RPMI7951 (cell line): ENCODE results near the gene MYH10. TPM values are rescaled to one million over a fixed set of nuclear protein-coding genes. Genes with fewer than 3 reads are reported as not detected.
"Not testable (repeated sequence)": the region's sequence is repeated elsewhere in the genome, so short reads cannot be mapped to it uniquely, and the experiment has no call there.

Experiments used
- DNase-seq: peaks from one replicate; pipeline ENCODE4 v3.0.0-alpha.2; 2012; ENCODE audit warnings: low read depth
- total RNA-seq: library from RNA; depleted of rRNA; stranded (reverse); fragments of >200 nt; shearing (Covaris generic); gene quantifications from 2 replicates; pipeline ENCODE4 v1.2.3, GENCODE V29; 2014

Gene MYH10
- total RNA-seq, 1 experiment from 2014 or later, result 21.9 TPM

DNA sequence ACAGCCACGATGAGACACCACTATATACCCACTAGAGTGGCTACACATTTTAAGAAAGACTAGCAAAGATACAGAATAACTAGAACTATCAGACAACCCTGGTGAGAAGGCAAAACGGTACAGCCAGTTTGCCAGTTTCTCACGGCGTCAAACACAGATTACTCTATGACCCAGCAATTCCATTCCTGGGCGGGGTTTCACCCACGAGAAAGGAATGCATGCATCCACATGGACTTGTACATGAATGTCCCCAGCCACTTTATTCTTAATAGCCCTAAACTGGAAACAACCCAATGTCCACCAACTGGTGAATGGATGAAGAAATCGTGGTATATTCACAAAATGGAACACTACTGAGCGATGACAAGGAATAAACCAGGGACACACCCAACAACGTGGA is 74.5 kb downstream of the MYH10 start:
- peak; percentile 8 for DNase-seq

DNA sequence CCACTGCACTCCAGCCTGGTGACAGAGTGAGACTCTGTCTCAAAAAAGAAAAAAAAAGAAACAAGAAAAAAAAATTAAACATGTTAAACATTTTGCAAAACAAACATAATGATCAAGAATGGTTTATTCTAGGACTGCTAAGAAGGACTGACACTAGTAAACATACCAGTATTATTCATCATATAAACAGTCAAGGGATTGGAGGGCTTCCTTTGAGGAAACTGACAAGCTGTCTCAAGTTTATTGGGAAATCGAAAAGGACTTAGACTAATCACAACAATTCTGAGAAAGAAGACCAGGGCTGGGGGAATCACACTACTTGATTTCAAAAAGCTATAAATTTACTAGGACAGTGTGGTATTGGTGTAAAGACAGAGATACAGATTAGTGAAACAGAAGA is 75.5 kb downstream of the MYH10 start:
- DNase-seq, result no peak

DNA sequence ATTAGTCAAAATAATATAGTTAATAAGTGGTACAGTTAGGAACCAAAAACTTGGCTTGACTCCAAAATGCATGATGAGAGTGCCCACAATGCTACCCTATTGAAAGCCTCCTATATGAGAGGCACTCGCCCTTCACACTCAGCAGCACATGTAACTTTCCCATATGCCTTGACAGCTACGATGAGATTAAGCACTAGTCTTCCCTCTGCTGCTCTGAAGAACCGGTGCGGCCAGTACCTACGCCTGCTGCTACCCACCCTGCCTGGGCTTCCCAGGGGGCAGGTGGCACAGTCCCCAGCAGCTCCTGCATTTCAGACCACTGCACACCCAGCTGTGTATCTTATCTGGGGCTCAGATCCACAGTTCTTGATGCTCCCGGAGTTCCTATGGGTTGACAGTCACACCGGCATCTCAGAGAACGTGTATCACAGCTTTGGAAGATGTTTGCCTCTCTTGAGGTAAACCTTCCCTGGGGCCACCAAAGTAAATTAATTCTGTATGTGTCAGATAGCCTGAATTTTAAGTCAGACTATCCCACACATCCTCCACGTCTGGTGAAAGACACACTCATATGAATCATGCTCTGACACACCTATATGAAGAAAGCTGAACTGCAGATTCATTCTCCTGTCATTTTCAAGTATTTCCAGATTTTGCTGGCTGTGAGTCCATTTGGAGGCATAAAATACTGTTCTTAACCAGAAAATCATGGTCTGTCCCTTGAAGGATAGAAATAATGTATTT is 77.8 kb downstream of the MYH10 start:
- DNase-seq, result peak; percentile 7

DNA sequence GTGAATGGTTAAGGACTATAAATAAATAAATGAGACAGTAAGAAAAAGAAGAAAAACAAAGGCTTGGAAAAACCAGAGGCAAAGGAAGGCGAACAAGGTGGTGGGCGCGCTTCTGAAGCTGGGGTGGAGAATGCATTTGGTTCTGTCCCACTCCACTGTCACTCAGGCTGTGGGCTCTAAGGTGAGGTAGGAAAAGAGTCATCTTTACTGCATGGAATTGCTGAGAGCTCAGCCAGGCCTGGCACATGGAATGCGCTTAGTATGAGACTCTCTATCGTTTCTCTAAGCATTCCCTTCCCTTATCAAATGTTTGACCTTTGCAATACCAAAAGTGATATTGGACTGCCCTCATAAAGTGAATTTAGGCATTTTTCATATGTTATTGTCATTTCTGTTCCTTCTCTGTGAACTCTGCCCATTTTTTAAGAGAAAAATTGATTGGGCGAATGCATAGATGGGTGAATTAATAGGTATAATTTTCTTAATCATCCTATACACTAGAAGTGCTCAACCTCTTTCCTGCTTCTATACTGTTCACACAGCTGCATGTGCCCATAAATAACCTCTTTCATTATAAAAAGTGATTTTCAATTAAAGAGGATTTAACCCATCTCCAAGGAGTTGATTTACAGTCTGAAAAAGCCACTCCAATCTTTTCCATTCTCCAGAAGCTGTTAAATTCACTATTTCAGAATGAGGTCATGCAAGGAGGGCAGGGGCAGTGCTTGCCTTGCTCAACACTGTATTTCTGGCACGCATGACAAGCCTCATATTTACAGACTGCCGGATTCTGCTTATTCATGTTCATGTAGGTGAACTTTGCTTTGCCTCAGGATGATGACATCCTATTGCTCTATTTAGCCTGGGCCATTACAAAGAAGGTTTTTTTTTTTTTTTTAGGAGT is 87.7 kb downstream of the MYH10 start:
- no peak for DNase-seq

DNA sequence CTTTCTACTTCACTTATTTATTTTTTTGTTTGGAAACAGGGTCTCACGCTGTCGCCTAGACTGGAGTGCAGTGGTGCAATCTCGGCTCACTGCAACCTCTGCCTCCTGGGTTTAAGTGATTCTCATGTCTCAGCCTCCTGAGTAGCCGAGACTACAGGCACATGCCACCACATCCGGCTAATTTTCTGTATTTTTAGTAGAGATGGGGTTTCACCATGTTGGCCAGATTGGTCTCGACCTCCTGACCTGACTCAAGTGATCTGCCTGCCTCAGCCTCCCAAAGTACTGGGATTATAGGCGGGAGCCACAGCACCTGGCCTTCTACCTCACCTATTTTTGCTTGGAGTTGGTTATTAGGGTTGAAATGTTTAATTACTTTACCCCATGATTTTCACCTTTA is 90.5 kb downstream of the MYH10 start:
- not testable (repeated sequence) for DNase-seq

DNA sequence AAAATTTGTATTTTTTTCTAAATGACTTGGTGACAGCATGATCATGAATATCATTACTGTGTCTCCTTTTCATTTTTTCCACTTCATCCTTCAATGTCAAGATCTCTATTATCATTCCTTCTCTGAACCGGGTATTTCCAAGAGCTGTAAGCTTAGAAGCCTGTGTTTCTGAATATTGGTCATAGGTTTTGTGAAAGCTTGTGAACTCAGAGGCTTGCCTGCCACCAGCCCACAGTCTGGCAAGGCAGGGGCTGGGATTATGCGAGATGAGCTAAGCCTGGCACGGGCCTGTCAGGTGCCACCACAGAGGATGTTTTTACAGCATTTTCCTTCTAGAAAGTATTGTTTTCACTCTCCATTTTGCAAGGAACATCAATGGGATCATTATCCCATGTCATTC is 92.8 kb downstream of the MYH10 start:
- DNase-seq, result no peak

DNA sequence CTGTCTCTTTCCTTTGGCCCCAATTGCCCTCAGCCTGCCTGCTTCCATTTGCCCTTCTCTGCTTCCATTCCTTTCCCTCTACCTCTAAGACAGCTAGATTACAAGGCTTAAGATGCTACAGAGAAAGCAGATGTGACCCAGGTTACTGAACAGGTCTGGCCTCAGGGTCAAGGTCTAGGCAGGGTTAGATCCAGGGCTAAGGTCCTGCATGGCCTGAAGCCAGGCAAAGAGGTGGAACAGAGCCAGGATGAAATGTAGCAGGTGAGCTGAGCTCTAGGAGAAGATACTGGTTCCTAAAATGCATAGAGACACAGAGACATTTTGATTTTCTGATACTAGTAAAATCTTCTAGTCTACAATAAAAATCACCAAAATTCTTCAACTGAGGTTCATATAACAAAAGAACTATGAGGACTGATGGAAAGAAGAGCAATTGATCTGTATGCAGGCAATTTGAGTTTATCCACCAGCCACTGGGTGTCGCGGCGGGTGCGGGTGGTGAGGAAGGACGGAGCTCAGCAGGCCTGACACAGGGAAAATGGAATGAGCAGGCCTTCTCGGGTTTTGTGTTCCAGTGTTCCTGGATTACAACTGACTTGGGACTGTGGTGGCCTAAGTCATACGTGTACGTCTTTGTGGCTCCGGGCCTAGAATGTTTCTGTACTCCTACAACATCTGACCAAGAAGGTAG is 95.9 kb downstream of the MYH10 start:
- no peak for DNase-seq

DNA sequence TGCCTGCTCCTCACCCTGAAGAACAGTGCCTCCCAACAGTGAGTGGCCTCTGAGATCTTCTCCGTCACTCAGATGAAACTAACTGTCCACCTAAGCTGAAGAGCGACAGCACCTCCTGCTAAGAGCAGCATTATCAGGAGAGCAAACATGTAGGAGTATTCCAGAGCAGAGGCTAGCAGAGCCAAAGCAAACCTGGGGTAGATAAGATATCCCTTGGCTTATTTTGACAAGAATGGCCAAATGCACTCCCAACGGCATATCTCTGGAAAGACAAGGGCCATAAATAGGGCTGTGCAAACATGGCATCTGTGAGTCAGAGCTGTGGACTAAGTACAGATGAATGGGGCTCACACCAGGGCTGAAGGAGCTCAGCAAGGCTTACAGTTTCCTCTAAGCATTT is 98.5 kb downstream of the MYH10 start:
- no peak for DNase-seq

DNA sequence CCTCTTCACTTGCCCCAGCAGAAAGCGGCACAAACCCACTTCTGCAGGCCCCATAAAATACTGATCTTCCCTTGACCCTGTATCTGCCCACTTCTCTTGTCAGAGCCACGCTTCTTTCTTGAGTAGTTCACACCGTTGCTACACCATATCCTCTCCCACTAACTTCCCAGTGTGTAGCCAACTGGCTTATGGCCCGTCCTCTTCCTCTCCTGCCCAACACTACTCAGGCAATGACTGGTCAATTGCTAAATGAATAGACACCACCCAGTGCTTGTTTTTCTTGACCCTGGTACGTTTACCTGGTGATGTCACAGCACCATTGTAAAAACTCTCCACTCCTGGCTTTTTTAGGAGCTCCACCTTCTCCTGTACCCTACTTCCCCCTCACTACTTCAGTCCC is 107.9 kb downstream of the MYH10 start:
- DNase-seq, result no peak

DNA sequence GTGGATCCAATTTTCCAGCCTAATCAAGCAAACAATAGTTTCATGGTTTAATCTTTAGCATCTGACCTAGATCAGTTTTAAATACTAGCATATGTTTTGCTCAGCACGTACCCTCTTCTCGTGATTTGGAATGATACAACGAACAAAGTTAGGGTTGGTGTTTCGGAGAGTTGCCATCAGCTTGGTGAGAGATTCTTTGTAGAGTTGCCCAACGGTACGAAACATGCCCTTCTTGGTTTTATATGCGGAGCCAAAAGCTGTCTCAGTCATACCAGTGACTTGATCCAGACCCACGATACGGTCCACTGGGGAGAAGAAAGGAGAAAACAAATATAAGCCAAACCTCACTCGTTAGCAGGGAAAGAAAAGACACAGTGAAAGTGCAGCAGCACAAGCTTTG is 109.5 kb downstream of the MYH10 start:
- DNase-seq, result no peak

DNA sequence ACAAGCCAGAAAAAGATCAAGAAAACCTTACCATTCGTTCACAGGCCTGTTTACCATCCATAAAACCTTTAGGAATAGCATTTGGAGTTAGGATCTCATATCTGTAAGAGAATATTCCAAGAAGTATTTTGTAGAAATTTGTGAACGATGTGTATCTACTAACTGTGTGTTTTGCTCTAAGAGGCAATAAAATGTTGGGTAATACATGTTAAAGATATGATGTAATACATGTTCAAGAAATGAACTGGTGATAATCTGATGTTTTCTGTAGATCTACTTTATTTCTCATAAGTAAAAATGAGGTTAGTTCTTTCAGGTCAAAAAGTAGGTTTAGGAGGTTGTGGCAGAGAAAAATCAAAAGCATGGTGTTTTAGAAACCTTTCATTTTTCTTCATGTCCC is 111.7 kb downstream of the MYH10 start:
- no peak for DNase-seq

DNA sequence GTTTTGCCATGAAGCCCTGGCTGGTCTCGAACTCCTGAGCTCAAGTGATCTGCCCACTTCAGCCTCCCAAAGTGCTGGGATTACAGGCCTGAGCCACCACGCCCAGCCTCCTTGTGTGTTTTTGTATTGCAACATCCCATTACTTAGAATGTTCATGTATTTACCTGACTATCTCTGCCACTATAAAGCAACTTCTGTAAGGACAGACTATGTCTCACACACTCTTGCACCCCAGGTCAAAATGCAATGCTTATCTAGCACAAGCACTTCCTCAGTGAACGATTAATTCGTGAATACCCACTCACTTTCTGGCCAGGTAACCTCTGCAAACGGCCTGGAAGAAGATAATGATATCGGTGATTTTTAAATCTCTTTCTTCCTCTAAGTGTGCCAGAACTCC is 112.2 kb downstream of the MYH10 start:
- no peak for DNase-seq

DNA sequence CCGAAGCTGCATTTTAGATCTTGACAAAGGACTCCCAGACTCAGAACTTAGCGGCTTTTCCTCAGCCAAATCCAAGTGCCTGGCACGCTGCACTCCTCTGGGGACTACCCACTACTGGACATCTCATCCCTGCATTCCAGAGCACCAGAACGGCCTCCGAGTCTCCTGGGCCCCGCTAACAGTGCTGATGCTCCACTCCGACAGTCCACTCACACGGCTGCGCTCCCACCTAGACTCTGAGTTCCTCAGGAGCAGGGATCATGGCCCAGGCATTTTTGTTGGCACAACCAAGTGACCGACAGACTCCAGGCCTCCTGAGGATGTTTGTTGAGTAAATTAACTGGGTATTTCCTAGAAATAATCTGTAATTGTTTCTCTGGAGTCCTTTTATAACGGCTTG is 115.7 kb downstream of the MYH10 start:
- DNase-seq, result no peak

DNA sequence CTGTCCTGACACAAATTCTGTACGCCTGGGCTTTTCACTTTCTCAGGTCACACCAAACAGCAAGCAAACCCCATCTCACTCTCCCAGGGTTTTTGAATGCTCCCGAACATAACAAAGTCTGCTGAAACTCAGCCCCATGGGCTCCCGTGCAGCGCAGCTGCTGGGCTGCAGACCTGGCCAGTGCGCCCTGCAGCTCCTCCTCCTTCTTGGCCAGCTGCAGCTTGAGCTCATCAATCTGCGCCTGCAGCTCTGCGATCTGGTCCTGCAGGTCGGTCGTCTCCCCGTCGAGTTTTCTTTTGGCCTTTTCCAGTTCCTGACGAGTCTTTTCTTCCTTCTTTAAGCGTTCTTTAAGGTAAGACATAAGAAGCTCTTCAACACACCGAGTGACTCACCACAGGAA is 124.4 kb downstream of the MYH10 start:
- no peak for DNase-seq

DNA sequence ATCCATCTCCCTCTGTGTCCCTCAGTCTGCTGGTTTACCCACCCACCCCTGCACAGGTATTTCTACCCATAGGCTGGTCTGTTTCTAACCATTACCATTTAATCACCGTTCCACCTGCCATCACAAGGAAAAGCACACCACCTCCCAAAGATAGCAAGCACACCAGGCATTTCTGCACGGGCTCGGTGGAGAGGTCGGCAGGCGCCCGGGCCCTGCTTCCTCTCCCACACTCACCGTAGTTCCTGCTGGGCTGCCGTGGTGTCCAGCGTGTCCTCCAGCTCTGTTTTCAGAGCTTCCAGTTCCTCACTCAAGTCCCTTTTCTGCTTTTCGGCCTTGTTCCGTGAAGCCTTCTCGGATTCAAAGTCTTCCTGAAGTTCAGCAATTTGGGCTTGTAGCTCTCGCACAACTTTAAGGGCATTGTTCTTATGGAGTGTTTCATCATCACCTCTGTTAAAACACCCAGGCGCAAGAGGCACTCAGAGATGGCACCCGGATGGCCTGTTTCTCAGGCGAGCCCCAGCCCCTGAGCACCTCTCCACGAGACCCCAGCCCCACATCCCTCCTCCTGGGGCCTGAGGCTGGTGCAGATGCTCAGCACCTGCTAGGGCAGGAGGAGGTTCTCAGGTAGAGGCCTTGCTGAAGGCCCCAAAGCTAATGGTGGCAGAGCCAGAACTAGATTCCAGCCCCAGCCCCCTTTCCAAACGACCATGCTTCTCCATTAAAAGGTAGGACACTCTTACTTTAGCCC is 125.9 kb downstream of the MYH10 start:
- no peak for DNase-seq

DNA sequence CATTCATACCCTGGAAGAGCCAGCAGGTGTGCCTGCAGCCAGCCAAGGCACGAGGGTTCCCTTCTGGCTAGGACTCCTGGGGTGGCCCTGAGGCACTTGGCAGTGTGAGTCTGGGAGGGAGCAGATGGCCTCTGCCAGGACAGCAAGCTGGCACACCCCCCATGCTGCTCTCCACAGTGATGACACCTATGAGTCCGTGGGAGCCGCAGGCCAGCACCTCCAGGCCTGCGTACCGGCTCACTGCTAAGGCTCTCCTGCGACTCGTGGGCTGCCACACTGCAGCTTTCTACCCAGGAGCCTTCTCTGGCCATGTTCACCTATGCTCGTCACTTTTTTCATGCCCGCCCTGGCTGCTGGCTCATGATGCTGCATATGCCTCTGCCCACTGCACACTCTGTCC is 126.7 kb downstream of the MYH10 start:
- no peak for DNase-seq

DNA sequence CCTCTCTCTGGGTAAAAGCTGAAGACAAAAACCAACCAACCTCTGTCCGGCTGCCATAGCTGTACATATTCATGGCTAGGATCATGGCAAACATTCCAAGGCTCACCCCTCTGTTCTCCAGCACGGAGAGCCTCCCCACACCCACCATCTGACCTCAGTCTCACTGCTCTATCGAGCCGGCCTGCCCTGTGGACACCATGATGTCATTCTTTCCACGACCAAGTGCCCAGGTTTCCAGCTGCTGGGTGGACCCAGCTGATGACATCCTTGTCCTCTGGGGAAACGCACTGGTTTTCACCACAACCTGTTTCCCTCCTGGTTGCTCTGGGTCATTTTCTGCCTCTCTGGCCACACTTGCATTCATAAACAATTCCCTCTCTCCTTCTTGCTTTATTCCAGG is 127.2 kb downstream of the MYH10 start:
- no peak for DNase-seq

DNA sequence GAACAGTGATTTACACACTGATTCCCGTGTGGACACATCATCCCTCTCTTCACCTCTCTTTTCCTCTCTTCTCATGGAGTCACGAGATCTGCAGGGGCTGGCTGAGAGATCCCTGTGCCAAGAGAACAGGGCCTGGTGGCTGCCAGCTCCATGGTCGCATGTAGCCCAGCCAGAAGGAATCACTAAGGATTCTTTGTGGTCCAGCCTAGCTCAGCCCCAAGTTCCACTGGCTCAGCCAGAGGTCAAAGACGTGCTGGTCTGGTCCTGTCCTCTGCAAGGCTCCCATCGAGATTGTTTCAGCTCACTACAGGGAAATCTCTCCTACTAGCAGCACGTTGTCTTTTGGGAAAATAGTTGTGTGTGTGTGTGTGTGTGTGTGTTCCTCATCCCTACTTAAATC is 128.4 kb downstream of the MYH10 start:
- DNase-seq, result no peak

DNA sequence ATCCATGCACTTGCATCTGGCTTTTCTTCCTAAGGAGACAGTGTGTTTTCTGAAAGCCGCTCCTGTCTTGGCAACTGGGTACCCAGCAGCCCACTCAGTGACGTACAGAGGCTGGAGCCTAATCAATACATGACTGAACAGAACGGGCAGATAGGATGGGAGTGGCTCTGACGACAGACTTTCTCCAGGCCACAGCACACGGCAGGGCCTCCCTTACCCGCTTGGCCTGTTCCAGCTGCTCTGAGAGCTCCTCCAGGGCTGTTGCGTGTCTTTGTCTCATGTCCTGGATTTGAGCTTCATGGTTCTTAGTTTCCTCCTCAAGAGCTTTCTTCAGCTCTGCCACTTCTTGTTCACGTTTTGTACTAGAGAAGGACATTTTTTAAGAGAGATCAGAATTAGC is 129.9 kb downstream of the MYH10 start:
- DNase-seq, result no peak

DNA sequence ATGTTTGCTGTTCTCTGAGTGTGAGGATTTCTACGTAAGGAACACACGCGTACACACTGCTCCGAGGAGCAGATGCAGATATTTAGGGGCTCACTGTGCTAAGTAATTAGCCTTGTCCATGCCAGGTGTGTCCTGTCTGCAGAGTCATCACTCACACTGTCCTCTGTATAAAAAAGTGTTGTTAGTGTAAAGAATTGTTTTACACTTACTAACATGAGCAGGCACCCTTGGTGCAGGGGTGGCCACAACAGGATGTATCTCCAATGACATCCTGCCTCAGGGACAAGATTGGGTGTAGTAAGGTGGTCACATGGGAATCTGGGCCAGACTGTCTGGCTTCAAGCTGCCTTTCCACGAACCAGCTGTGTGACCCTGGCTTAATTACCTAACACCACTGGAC is 130.9 kb downstream of the MYH10 start:
- DNase-seq, result no peak

DNA sequence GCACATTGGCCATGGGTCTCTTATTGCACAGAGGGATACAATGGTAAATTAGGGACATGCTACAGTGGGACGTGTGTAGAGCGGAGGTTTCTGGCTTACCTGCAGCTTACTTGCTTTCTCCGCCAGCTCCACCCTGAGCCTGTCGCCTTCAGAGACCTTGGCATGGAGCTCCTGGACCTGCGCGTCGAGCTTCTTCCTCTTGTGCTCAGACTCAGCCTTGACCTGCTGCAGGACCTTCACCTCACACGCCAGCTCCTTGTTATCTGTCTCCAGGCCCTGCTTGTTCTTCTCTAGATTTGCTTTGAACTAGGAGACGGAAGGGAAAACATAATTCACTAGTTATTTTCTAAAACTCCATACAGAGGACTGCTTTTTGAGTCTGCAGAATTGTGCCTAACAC is 131.4 kb downstream of the MYH10 start:
- no peak for DNase-seq

DNA sequence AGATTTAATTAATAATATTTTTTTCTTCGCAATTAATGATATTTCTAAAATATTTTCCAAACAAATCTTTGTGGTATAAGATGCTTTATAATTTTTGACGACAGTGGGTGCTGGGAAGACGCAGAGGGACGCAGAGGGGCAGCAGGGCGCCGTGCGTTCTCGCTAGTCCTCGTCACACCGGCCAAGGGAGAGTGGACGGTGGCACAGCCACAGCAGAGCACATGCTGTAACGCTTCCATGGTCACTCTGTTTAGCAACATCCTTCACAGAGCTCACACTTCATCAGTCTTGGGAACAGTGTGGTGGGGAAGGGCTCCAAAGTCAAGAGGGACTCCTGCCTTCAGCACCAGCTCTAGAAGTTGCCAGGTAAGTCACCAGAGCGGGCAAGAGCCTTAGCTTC is 134.4 kb downstream of the MYH10 start:
- DNase-seq, result no peak
